Endometrium (tissue), 2 donors: ENCODE results near the gene MTHFD1L.
"Not testable (repeated sequence)": the region's sequence is repeated elsewhere in the genome, so short reads cannot be mapped to it uniquely, and the experiment has no call there.

Source experiments
- FAIRE-seq: peaks from 2 replicates; lab custom pipeline; 2012; peaks lifted over from hg19 to GRCh38; lab: Jason Lieb, UNC
- donor health status: control.
- donor health status: control.

Gene MTHFD1L

GRCh38 chr6:151015101-151015700, 149.7 kb downstream of the MTHFD1L start:
- peak; percentile 50 for FAIRE-seq

- no peak for FAIRE-seq
Measured at GRCh38 chr6:151016107-151016506, 150.6 kb downstream of the MTHFD1L start.

DNA sequence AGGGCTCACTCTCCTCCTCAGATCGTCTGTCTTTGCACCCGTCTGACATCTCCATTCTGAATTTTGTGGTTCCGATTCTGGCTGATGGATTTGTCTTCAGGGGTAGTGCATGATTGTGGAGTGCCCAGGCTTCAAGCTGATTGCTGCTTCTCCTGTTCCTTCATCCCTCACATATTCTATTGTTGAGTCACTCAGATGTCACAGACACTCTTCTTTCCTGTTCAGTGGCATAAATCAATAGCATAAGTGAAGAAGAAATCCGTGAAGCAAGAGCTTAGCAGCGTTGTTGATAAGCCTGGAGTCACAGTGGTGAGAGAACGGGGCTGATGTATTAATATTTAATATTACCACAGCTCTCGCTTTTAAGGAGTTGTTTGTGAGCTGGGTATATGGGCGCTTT, 152.5 kb downstream of the MTHFD1L start:
- no peak for FAIRE-seq

DNA sequence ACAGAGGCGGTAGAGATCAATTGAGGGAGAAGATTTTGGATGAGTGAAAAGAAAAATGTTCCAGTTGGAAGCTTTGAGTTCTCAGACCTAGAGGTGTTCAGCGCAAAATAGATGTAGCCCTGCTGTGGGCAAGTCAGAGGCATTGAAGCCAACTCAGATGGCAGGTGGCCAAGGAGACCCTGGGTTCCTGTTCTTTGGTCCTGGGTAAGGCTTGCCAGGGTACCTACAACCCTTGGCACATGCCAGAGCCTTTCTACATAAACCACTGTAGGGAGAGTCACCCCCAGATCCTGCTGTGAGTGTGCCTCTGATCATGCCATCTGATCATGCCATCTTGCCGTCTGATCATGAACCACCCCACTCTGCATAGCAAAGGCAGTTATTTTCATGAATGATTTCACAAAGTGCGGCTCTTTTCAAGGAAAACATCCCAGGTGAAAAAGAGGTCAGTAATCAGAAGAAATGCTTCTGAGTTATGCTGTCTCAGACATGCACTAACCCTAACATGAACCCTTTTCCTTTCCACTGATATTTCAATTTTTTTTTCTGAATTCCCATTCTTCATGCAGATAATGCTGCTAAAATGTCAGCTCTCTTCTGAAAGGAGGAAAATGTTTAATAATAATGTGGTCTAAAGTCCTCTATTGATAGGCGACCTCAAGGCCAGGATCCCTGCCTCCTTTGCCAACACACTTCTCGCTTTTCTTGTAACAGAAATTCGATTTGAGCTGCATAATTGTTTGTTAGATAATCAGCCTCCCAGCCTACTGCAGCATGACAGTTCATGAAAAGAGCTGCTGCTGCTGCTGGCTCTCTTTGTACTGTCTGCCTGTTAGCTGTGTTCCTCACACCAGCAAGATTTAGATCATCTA, 153.6 kb downstream of the MTHFD1L start:
- no peak for FAIRE-seq

DNA sequence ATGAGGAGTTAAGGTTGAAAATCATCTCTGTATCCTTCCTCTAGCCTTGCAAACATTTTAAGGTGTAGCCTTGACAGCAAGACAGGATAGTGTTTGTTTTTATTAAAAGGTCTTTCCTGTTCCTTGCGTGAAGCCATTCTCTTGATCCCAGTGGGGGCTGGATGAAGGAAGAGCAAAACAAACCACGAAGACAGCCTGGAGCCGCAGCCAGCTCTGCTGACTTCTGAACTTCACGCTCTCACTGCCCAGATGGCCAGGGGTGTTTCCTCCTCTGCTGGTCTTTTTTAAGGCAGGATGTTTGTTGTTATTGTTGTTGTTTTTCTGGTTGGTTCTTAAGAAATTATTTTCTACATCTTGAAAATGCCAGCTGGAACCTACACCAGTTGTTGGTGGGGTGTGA, 156.4 kb downstream of the MTHFD1L start:
- FAIRE-seq, result peak; percentile 78

DNA sequence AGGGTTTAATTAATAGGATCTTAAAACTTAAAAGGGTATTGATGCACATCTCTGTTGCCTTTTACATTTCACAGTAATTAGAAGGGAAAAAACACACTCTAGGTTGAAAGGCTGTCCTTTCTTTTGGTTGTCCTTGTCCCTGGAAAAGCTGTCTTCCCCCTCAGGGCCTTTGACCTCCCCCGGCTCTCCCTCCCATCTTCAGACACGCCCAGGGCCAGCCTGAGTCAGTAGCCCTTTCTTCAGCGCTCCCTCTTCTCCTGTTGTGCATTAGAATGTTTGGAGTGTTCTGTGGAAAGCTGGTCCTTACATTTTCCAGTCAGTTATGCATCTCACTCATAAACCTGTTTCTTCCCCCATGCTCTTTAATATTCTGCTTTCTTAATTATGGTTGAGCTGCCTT, 157.0 kb downstream of the MTHFD1L start:
- FAIRE-seq, result no peak

DNA sequence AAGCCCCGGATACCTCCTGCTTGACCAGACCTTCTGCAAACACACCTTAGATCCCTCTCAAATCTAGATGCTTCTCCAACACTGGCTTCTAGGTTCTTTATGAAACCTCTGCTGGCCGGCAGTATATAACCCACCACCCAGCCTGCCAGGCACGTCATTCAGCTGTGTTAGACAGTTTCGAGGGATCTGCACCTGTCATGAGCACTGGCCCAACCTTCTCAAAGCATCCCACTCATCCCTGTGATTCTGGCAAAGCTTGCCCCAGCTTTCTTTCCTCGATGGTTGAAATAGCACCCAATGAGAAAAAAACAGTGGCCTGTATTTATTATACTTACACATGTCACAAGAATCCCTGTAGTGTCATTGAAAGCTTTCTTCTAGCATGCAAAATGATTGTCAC, 157.8 kb downstream of the MTHFD1L start:
- no peak for FAIRE-seq

- FAIRE-seq, result no peak
Measured at GRCh38 chr6:151024597-151024996, 159.1 kb downstream of the MTHFD1L start.

- no peak for FAIRE-seq
Measured at GRCh38 chr6:151025076-151025475, 159.6 kb downstream of the MTHFD1L start.

- no peak for FAIRE-seq
Measured at GRCh38 chr6:151026041-151026663, 160.7 kb downstream of the MTHFD1L start.

- no peak for FAIRE-seq
Measured at GRCh38 chr6:151027295-151027747, 161.8 kb downstream of the MTHFD1L start.

DNA sequence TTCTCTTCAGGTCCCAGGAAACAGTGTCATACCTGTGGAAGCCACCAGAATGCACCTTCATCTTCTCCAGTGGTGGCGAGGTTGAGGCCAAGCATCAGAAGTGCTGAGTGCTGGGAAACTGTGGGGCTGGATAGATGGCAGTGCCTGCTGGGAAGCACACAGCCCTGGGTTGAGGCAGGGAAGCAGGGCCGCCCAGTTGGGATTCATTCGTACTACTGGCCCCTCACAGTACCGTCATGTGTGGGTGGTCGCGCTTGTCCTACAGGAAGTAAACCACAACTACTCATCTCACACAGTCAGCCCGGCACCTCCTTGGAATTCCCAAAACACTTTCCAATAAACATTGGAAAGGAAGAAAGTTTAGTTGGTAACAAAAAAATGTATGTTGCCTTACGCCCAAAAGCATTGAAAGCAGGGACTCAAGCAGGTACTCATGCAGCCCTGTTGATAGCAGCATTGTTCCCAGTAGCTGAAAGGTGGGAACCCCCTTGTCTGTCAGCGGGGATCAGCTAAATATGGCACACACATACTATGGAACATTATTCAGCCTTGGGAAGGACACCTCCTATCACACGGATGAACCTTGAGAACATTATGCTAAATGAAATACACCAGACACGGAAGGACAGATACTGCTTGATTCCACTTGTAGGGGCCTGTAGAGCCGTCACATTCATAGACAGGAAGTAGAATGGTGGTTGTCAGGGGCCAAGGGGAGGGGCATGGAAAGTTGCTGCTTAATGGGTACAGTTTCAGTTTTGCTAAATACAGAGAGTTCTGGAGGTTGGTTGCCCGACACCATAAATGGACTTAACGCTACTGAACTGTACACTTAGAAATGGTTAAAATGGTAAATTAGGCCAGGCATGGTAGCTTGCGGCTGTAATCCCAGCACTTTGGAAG, 162.7 kb downstream of the MTHFD1L start:
- no peak for FAIRE-seq

GRCh38 chr6:151029970-151030369, 164.5 kb downstream of the MTHFD1L start:
- FAIRE-seq, result no peak

DNA sequence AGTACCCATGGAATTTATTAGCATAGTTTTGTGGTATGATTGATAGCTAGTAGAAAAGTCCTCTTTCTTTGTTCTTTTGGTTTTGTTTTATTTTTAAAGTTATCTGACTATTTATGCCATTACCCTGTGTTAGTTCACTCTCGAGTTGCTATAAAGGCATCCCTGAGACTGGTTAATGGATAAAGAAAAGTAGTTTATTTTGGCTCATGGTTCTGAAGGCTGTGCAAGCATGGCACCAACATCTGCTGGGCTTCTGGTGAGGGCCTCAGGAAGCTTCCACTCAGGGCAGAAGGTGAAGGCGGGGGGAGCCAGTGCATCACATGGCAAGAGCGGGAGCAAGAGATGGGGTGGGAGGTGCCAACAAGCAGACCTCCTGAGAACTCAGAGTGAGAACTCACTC, 166.5 kb downstream of the MTHFD1L start:
- FAIRE-seq, result no peak

- no peak for FAIRE-seq
Measured at GRCh38 chr6:151034825-151035781, 169.6 kb downstream of the MTHFD1L start.

- not testable (repeated sequence) for FAIRE-seq
Measured at GRCh38 chr6:151036211-151036721, 170.8 kb downstream of the MTHFD1L start.

DNA sequence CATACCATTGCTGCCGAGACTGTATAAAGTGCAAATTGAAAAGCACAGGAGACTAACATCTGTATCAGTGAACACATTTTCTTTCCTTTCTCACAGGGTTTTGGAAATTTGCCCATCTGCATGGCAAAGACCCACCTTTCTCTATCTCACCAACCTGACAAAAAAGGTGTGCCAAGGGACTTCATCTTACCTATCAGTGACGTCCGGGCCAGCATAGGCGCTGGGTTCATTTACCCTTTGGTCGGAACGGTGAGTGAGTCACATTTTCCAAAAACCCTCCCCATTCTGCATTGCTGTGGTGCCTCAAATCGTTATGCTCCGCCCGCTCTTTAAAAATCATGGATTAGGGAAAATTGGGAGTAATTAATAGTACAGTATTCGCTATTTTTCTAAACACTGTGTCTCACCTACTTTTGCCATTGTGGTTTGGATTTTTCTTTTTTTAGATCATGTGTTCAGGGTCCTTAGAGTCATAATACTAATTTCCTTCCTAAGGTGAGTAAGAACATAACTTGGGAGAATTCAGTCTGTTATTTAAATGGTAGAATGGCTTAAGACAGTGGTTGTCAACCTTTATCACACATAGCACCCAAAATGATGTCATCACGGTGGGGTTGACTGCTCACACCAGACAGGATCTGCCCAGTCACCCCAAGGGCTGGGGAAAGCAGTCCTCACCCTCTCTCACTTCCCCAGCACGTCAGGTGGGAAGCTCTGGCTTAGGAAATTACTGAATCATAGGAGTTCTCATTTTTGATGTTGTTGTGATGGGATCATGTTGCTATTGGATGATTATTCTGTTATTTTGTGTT, 171.6 kb downstream of the MTHFD1L start:
- no peak for FAIRE-seq

- FAIRE-seq, result no peak
Measured at GRCh38 chr6:151038616-151039015, 173.1 kb downstream of the MTHFD1L start.

DNA sequence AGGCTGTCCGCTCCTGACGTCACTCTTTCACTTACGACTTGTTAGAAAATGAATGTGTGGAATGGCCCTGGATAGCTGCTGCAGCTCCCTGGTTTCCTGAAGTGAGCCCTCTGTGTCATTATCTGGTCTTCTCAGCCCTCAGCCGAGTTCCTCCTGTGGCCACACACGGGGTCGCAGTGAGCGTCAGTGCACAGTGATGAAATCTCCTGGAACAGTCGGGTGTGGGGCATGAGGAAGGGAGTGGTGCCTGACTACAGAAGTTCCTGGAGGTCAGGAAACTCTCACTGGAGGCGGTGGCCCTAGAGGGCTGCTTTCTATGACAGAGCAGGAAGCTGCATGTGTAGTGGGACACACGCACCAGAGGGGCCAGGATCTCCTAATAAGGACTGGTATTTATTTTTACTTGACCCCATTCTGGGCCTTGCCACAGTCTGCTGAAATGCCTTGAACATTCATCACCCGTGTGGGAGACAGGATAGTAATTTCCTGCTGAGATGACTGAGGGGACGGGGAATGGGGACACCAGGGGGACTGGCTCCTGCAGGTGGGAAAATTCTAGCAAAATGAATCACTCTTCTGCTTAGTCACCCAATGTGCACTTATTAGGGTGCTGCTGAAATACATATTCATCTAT, 175.5 kb downstream of the MTHFD1L start:
- not testable (repeated sequence) for FAIRE-seq
